ENCODE data around the gene SCFD2. TPM values are rescaled to one million over a fixed set of nuclear protein-coding genes. Genes with fewer than 3 reads are reported as not detected.
"Not testable (repeated sequence)": the region's sequence is repeated elsewhere in the genome, so short reads cannot be mapped to it uniquely, and the experiment has no call there.

SCFD2 gene
- total RNA-seq, 1 donor from 2014 or later, result 17.2 TPM

GRCh38 chr4:53061091-53061850 is 304.6 kb downstream of the SCFD2 start:
- H3K4me3 Mint-ChIP-seq (ENCODE audit: unreplicated experiment), result peak overlapping the region; percentile 47
- TF ChIP-seq CTCF (IDR thresholded peaks at IDR 0.05; ENCODE audit: partially characterized antibody, unreplicated experiment), result no peak
- no peak for DNase-seq
- H3K4me1 Mint-ChIP-seq (ENCODE audit: low read depth, unreplicated experiment), result peaks cover 11% of the 10 kb centered on the region
- no peaks in the 10 kb centered on the region for H3K36me3 Mint-ChIP-seq (ENCODE audit: unreplicated experiment)
- H3K27ac Mint-ChIP-seq (ENCODE audit: unreplicated experiment), result peak overlapping the region; percentile 78
- peaks cover 4% of the 10 kb centered on the region for H3K27me3 Mint-ChIP-seq (ENCODE audit: unreplicated experiment)
- no peaks in the 10 kb centered on the region for H3K9me3 Mint-ChIP-seq (ENCODE audit: unreplicated experiment)

GRCh38 chr4:53060278-53060677 is 305.6 kb downstream of the SCFD2 start:
- Mint-ChIP-seq H3K4me3 (ENCODE audit: unreplicated experiment) (no peak overlapping the region), H3K27me3 (ENCODE audit: unreplicated experiment) (peaks cover 4% of the 10 kb centered on the region), H3K4me1 (ENCODE audit: low read depth, unreplicated experiment) (peaks cover 16% of the 10 kb centered on the region), H3K9me3 (ENCODE audit: unreplicated experiment) (no peaks in the 10 kb centered on the region), H3K27ac (ENCODE audit: unreplicated experiment) (no peak overlapping the region), H3K36me3 (ENCODE audit: unreplicated experiment) (no peaks in the 10 kb centered on the region)
- DNase-seq, result no peak
- TF ChIP-seq CTCF (IDR thresholded peaks at IDR 0.05; ENCODE audit: partially characterized antibody, unreplicated experiment), result no peak

GRCh38 chr4:53059871-53060270 is 306.0 kb downstream of the SCFD2 start:
- no peak for TF ChIP-seq CTCF (IDR thresholded peaks at IDR 0.05; ENCODE audit: partially characterized antibody, unreplicated experiment)
- H3K9me3 Mint-ChIP-seq (ENCODE audit: unreplicated experiment), result no peaks in the 10 kb centered on the region
- H3K27ac Mint-ChIP-seq (ENCODE audit: unreplicated experiment), result no peak overlapping the region
- peaks cover 20% of the 10 kb centered on the region for H3K4me1 Mint-ChIP-seq (ENCODE audit: low read depth, unreplicated experiment)
- H3K4me3 Mint-ChIP-seq (ENCODE audit: unreplicated experiment), result no peak overlapping the region
- H3K36me3 Mint-ChIP-seq (ENCODE audit: unreplicated experiment), result no peaks in the 10 kb centered on the region
- DNase-seq, result no peak
- peaks cover 4% of the 10 kb centered on the region for H3K27me3 Mint-ChIP-seq (ENCODE audit: unreplicated experiment)

- no peak for DNase-seq
- TF ChIP-seq CTCF (IDR thresholded peaks at IDR 0.05; ENCODE audit: partially characterized antibody, unreplicated experiment), result no peak
- no peak overlapping the region for H3K4me3 Mint-ChIP-seq (ENCODE audit: unreplicated experiment)
- peaks cover 4% of the 10 kb centered on the region for H3K27me3 Mint-ChIP-seq (ENCODE audit: unreplicated experiment)
- H3K9me3 Mint-ChIP-seq (ENCODE audit: unreplicated experiment), result no peaks in the 10 kb centered on the region
- no peak overlapping the region for H3K27ac Mint-ChIP-seq (ENCODE audit: unreplicated experiment)
- H3K36me3 Mint-ChIP-seq (ENCODE audit: unreplicated experiment), result no peaks in the 10 kb centered on the region
- peaks cover 20% of the 10 kb centered on the region for H3K4me1 Mint-ChIP-seq (ENCODE audit: low read depth, unreplicated experiment)
These were observed 306.6 kb downstream of the SCFD2 start for GRCh38 chr4:53059256-53059655.

GRCh38 chr4:53057679-53058078 is 308.2 kb downstream of the SCFD2 start:
- TF ChIP-seq CTCF (IDR thresholded peaks at IDR 0.05; ENCODE audit: partially characterized antibody, unreplicated experiment), result no peak
- DNase-seq, result no peak
- Mint-ChIP-seq H3K27me3 (ENCODE audit: unreplicated experiment) (peaks cover 4% of the 10 kb centered on the region), H3K9me3 (ENCODE audit: unreplicated experiment) (no peaks in the 10 kb centered on the region), H3K36me3 (ENCODE audit: unreplicated experiment) (no peaks in the 10 kb centered on the region), H3K27ac (ENCODE audit: unreplicated experiment) (no peak overlapping the region), H3K4me1 (ENCODE audit: low read depth, unreplicated experiment) (peaks cover 20% of the 10 kb centered on the region), H3K4me3 (ENCODE audit: unreplicated experiment) (no peak overlapping the region)

GRCh38 chr4:53057108-53057507 is 308.8 kb downstream of the SCFD2 start:
- not testable (repeated sequence) for H3K36me3 Mint-ChIP-seq (ENCODE audit: unreplicated experiment); H3K27me3 Mint-ChIP-seq (ENCODE audit: unreplicated experiment); H3K27ac Mint-ChIP-seq (ENCODE audit: unreplicated experiment); H3K9me3 Mint-ChIP-seq (ENCODE audit: unreplicated experiment); H3K4me3 Mint-ChIP-seq (ENCODE audit: unreplicated experiment); DNase-seq
- H3K4me1 Mint-ChIP-seq (ENCODE audit: low read depth, unreplicated experiment), result peaks cover 16% of the 10 kb centered on the region

Measured in glutamatergic neuron (in vitro differentiated cells).